GM19099 (cell line): Measurements from ENCODE around the gene GALNT12.

Source experiments
- POLR2A ChIP-seq: IDR thresholded peaks from 3 replicates; pipeline ENCODE4 v1.6.1; 2011; ENCODE audit warnings: low read depth; ENCODE audit not compliant: insufficient read length; ENCODE audit errors: extremely low read depth

Gene GALNT12

DNA sequence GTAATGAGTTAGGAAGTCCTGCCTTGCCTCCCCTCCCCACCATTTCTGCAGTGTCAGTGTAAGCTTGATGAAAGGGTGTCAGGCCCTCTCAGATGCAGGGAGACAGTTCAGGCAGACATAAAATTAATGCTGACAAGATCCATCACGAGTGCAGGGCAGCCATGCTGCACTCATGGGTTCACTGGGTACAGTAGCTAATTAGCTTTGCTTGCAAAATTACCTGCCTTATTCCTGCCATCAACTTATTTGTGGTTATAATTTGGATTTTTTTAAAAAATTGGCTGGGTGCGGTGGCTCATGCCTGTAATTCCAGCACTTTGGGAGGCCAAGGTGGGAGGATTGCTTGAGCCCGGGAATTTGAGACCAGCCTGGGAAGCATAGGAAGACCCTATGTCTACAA, 17.9 kb downstream of the GALNT12 start:
- TF ChIP-seq POLR2A = no peak

- no peak for TF ChIP-seq POLR2A
Measured at GRCh38 chr9:98826716-98827115, 19.2 kb downstream of the GALNT12 start.

GRCh38 chr9:98829766-98830165, 22.3 kb downstream of the GALNT12 start:
- TF ChIP-seq POLR2A = no peak

DNA sequence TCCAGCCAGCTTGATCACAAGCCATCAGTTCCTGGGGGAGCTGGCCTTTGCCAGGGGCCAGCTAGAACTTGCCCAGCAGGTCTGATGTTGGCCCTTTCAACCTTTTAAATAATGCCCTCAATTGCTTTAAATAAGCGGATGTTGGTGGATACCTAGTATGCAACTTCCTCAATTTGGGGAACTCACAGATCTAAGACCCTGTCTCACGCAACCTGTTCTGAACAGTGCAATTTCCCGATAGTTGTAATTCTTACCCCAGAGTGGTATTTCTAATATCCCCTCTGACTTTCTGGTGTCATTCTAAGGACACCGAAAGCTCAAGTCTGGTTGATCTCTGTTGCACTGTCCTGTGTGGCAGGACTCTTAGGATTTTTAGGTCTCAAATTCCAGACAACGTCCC, 23.1 kb downstream of the GALNT12 start:
- TF ChIP-seq POLR2A = no peak

GRCh38 chr9:98831696-98832095, 24.2 kb downstream of the GALNT12 start:
- TF ChIP-seq POLR2A = no peak

DNA sequence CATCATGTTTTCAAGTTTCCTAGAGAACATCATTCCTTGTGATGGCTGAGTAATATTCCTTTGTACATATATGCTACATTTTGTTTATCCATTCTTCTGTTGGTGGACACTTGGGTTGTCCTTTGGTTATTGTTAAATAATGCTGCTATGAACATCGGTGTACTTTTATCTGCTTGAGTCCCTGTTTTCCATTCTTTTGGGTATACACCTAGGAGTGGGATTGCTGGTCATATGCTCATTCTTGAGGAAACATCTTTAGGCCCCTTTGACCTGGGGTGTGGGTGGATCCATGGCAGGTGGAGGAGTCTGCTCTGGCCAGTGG, 25.3 kb downstream of the GALNT12 start:
- no peak for TF ChIP-seq POLR2A

DNA sequence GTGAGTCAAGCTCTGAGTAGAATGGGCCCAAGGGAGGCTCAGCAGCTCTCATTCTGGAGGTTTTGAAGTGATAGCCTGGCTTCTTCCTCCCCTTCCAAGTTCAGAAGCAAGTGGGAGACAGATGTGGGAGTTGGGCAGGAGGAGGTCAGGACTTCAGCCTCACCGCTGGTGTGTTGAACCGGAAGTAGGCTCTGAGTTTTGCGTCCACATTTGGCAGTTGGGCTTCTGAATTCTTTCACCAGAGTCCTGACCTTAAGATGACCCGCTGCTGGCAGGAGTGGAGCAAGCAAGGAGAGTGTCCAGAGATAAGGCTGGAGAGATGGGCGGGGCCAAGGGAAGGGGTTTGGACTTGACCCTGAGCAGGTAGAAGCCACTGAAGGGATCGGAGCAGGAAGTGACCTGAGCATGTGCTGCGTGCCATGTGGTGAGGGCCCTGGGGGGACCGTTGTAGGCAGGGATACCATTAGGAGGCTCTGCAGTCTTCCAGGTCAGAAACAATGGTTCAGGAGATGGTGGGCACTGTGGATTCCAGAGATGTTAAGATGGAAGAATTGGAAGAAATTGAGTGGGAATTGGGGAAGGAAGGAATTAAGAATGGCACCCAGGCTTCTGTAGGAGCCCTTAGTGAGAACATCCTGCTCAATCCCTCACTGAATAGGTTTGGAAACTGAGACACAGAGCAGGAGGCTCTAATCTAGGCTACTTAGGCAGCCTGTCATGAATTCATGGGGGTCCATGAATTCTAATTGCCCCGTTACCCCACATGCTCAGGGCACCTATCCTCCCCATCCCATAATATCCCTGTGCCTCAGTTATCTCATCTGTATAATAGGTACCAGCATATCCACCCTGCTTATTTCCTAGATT, 25.9 kb downstream of the GALNT12 start:
- TF ChIP-seq POLR2A = no peak

DNA sequence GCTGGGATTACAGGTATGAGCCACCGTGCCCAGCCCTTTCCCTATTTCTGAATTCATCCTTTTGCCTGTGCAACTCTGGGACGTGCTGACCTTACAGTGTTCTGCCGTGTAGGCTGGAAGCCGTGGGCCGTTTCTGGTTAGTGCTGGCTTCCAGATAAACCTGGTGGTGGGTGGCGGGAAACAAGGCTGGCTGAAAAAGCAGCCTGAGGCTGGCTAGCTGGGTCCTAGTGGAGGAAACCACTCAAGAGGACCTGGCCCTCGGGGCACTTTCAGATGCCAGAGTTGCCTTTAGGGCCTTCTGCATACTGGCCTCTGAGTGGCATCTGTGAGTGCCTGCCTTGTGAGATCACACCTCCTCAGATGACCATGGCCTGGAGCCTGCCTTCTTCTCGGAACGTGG, 26.9 kb downstream of the GALNT12 start:
- TF ChIP-seq POLR2A = no peak

GRCh38 chr9:98836206-98836605, 28.7 kb downstream of the GALNT12 start:
- TF ChIP-seq POLR2A = no peak

DNA sequence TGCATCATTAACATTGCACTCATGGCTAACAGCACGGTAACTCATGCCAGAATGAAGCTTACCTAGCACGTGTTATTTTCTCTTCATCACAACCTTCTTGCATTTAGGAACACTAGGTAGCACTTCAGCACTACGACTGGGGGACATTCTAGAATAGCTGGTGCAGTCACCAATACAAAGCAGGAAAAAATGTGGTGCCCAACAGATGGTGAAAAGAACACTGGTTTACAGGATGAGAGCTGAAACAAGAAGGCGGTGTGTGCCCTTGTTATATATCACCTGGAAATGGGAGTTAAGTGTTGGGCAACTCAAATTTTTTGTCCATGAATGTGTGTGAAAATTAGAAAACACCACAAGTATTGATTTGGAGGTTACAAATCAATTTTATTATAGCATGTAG, 30.0 kb downstream of the GALNT12 start:
- no peak for TF ChIP-seq POLR2A

- no peak for TF ChIP-seq POLR2A
Measured at GRCh38 chr9:98838155-98838867, 30.8 kb downstream of the GALNT12 start.

- no peak for TF ChIP-seq POLR2A
Measured at GRCh38 chr9:98838868-98839565, 31.5 kb downstream of the GALNT12 start.

DNA sequence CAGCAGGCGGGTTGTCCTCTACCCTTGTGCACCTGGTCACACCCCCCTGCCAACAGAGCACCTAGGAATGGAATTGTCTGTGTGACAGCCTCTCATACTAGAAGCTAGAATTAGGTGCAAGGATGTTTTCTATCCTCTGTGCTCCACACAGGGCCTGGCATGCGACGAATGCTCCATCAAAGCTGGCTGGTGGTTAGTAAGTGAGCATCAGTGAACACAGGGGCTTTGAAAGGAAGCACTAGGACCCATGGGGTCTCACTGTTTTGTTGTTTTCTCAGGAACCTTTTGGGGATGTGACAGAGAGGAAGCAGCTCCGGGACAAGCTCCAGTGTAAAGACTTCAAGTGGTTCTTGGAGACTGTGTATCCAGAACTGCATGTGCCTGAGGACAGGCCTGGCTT, 32.3 kb downstream of the GALNT12 start:
- no peak for TF ChIP-seq POLR2A

DNA sequence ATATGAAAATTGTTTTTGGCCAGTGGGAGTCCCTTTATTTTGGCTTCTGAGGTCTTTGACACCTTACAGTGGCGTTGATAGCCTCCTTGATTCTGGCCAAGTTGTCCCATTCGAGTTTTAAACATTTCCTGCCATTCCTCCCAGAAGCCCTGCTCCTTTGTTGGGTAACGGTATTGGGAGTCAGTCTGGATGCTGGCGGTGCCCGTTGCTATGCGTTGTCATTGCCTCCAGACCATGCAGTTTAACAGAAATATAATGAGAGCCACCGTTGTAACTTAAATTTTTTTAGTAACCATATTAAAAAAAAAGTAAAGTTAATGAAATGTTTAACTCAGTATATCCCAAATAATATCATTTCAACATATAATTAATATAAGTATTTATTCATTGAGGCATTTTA, 35.0 kb downstream of the GALNT12 start:
- TF ChIP-seq POLR2A = no peak

GRCh38 chr9:98846081-98846480, 38.6 kb downstream of the GALNT12 start:
- TF ChIP-seq POLR2A = no peak

DNA sequence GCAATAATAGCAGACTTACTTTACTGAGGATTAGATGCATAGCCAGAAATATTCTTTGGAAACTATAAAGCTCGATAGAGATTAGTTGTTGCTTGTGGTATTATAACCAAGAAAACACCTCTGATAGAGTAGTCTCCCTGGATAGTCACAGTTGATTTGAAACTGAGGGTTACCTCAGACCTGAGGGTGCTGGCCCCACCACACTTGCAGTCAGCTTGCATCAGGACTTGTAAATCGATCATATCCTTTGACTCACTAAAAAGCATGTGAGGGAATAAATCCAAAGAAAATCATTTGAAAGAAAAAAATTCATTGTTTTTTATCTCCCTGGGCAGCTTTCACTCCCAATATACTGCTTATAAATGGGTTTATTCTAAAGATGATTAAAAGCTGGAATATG, 39.4 kb downstream of the GALNT12 start:
- TF ChIP-seq POLR2A = no peak
